ENCODE data around the gene NUSAP1.

- no peak for TF ChIP-seq EZH2phosphoT487 (IDR thresholded peaks at IDR 0.05; ENCODE audit: borderline replicate concordance, low read length)
- TF ChIP-seq CTCF (conservative IDR thresholded peaks at IDR 0.05; ENCODE audit: low read depth, low read length), result no peak
Measured at GRCh38 chr15:41429003-41429890, 96.6 kb downstream of the NUSAP1 start.

All from PC-3 (cell line).